HG03103 (cell line): ENCODE data around the gene WTAP.

ENCODE experiments used
- ATAC-seq: cut with Tn5 transposase; IDR thresholded peaks from one replicate; pipeline ENCODE4 v1.9.1; 2021; ENCODE audit warnings: low read depth; ENCODE audit not compliant: unreplicated experiment

WTAP gene

DNA sequence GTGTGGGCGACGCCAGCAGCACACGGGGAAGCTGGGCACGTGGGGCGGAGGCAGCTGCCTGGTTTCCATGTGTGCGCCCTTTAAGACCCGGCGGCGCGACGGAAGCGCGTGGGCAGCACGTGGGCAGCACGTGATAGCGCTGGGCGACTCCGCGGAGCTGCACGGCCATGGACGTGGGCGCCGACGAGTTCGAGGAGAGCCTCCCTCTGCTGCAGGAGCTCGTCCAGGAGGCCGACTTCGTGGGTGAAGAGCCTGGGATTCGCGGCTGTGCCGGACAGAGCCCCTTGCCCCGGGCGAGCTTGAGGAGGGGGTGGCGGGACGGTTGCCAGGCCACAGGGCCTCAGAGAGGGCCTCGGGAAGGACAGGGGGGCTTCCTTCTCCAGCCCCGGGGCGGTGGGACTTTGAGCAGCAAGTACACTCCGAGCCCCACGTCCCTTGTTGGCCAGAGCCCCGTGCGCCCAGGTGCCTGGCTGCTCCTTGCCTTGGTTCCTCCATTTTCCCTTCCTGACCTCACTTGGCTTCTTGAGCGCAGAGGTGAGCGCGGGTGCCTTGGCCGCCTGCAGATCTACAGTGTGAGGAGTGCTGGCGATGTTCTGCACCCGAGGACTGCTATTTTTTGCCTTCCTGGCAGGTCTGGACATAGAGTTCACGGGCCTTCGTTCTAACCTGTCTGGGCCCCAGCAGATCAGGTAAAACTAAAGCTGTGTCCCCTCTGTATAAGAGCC lies 73.0 kb downstream of the WTAP start, which contains the start of gene PNLDC1:
Gene PNLDC1, plus strand, starts transcription at position 136 of the 725 bp plus-strand sequence. Its CDS starts 32 bp downstream, at position 168.
- no peak for ATAC-seq

- no peak for ATAC-seq
Measured at GRCh38 chr6:159801935-159802334, 74.6 kb downstream of the WTAP start.

DNA sequence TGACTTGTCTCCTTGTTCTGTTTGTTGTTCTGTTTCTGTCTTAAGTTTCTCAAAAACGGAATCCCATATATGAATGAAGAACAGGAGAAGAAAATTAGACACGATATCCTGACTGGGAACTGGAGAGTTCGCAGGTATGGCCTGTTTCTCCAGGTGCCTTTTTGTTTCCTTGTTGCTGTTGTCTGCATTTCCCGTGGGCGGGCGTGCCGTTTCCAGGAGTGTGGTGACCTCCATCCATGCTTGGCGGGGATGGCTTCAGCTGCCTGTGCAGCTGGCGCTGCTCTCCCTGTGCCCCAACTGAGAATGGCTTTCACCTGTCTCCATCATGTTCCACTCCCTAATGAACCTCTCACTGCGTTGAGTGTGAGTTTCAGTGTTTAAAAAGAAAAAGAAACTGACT lies 77.2 kb downstream of the WTAP start:
- ATAC-seq, result no peak

DNA sequence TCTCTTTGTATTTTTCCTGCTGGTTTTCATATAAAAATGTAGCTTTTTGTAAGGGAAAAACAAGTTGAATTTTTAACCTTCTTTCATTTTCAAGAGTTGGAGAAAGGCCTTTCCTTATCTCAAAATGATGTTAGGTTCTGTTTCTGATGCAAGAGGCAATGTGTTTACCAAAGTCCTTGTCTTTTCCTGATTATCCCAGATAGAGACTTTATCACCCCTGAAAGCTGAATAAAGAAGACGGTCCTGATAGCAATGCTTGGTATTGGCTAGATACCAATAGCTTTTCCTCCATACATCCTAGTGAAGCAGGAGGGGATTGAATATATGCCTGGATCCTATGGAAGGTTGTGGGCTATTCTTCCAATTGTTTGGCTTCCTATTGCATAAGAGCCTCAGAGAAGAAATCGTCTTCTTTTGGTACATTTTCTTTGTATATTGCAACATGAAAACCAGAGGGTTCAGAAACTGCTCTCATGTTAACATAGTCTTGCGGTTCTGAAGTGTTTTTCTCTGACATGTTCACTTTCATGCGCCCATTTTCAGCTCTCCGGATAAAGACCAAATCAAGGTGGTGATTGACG lies 78.2 kb downstream of the WTAP start:
- no peak for ATAC-seq
